Sigmoid colon (tissue), 7 donors: ENCODE measurements around the gene MACROD2. TPM values are rescaled to one million over a fixed set of nuclear protein-coding genes. Genes with fewer than 3 reads are reported as not detected.

Source experiments
- DNase-seq: peaks from one replicate; pipeline ENCODE4 v3.0.0-alpha.2; 2019
- H3K27ac ChIP-seq, 4 donors: fragments of 200-600 bp; sonication (generic); one replicate each; pipeline ENCODE4 v1.5.1; 2016 to 2019; ENCODE audit warnings: mild to moderate bottlenecking in 1 of 4
- H3K27me3 ChIP-seq, 3 donors: fragments of 200-600 bp; sonication (generic); one replicate each; pipeline ENCODE4 v1.5.1; 2019; ENCODE audit warnings: mild to moderate bottlenecking in 1 of 3
- H3K36me3 ChIP-seq, 4 donors: fragments of 200-600 bp; sonication (generic); one replicate each; pipeline ENCODE4 v1.5.1; 2016 to 2019
- H3K4me1 ChIP-seq, 4 donors: fragments of 200-600 bp; sonication (generic); one replicate each; pipeline ENCODE4 v1.5.1; 2017 to 2019
- H3K4me3 ChIP-seq, 4 donors: fragments of 200-600 bp; sonication (generic); one replicate each; pipeline ENCODE4 v1.5.1; 2017 to 2019; ENCODE audit warnings: mild to moderate bottlenecking in 2 of 4, moderate library complexity in 1 of 4
- H3K9me3 ChIP-seq, 4 donors: fragments of 200-600 bp in 3 of 4; sonication (generic) in 3 of 4; one replicate each; pipeline versions ENCODE4 v1.5.1 to v1.6.1; 2013 to 2019
- CTCF ChIP-seq, 4 experiments: fragments of 450-650 bp in 3 of 4; fragments of 200-600 bp in 1 of 4; IDR thresholded peaks; one replicate each; pipeline ENCODE4 v1.5.1; 2016 to 2019; ENCODE audit warnings: antibody characterized with exemption in 4 of 4, mild to moderate bottlenecking in 3 of 4, moderate library complexity in 2 of 4
- EP300 ChIP-seq, 4 donors: sonication (generic); formaldehyde crosslinking; IDR thresholded peaks; one replicate each; pipeline ENCODE4 v1.6.1; 2017; ENCODE audit warnings: antibody characterized with exemption in 4 of 4
- POLR2A ChIP-seq, 2 donors: fragments of 450-650 bp; IDR thresholded peaks; one replicate each; pipeline ENCODE4 v1.6.1; 2016; ENCODE audit warnings: antibody characterized with exemption in 2 of 2, mild to moderate bottlenecking in 2 of 2, moderate library complexity in 2 of 2
- POLR2AphosphoS5 ChIP-seq, 4 donors: sonication (generic); formaldehyde crosslinking; IDR thresholded peaks; one replicate each; pipeline ENCODE4 v1.6.1; 2017; ENCODE audit warnings: antibody characterized with exemption in 4 of 4
- whole genome bisulfite sequencing, 2 donors: extraction: QIAGEN DNeasy Blood & Tissue Kit; methylation state at CpG; one replicate each; pipeline ENCODE4 v1.1.7; 2013; 5-methylcytosine and 5-hydroxymethylcytosine counted together
- intact Hi-C: fragments of 100-400 bp; cut with DNase I; formaldehyde crosslinking; loops from one replicate; pipeline ENCODE4 v1.15.1; 2023
- polyA plus RNA-seq, 3 donors: library from polyadenylated mRNA; stranded (reverse); fragments of 200-250 nt; gene quantifications; one replicate each; pipeline ENCODE4 v1.2.3, GENCODE V29; 2013
- total RNA-seq, 4 donors: library from RNA; depleted of rRNA; stranded (reverse); fragments of >200 nt; gene quantifications; one replicate each; pipeline ENCODE4 v1.1.0, GENCODE V29; 2016
- donor health status: healthy with polysubstance abuse.
- donor health status: Bipolar disorder and iron deficiency.
- donor health status: healthy.

Gene MACROD2
- total and polyA plus RNA-seq, 7 donors: 1.2 to 22.4 (median 5.8) TPM

GRCh38 chr20:15199698-15200097, 1204.4 kb downstream of the MACROD2 start:
- no peak for DNase-seq
- H3K27me3 ChIP-seq: no peaks in the 10 kb centered on the region
- intact Hi-C loops: no loop called here
- no peaks in the 10 kb centered on the region for H3K36me3 ChIP-seq
- no peaks in the 10 kb centered on the region for H3K4me1 ChIP-seq
- TF ChIP-seq POLR2AphosphoS5 (IDR thresholded peaks at IDR 0.05) (no peak), POLR2A (IDR thresholded peaks at IDR 0.05) (no peak), EP300 (IDR thresholded peaks at IDR 0.05) (no peak), CTCF (IDR thresholded peaks at IDR 0.05) (no peak)
- 80 to 83% methylated on average over 1 of the region's 1 CpG for WGBS, 2 donors
- no peak overlapping the region for H3K27ac ChIP-seq
- no peak overlapping the region for H3K4me3 ChIP-seq
- peaks cover 0 to 2% (median 0%) of the 10 kb centered on the region in 4 donors for H3K9me3 ChIP-seq

- H3K36me3 ChIP-seq: no peaks in the 10 kb centered on the region
- DNase-seq: no peak
- 85 to 89% methylated on average over 1 of the region's 1 CpG for WGBS, 2 donors
- TF ChIP-seq EP300 (IDR thresholded peaks at IDR 0.05) (no peak), POLR2A (IDR thresholded peaks at IDR 0.05) (no peak), CTCF (IDR thresholded peaks at IDR 0.05) (no peak), POLR2AphosphoS5 (IDR thresholded peaks at IDR 0.05) (no peak)
- H3K4me3 ChIP-seq: no peak overlapping the region
- H3K9me3 ChIP-seq: peaks cover 0 to 2% (median 0%) of the 10 kb centered on the region in 4 donors
- no peaks in the 10 kb centered on the region for H3K27me3 ChIP-seq
- intact Hi-C loops: no loop called here
- H3K4me1 ChIP-seq: no peaks in the 10 kb centered on the region
- H3K27ac ChIP-seq: no peak overlapping the region
These were observed 1204.8 kb downstream of the MACROD2 start for GRCh38 chr20:15200147-15200565.

DNA sequence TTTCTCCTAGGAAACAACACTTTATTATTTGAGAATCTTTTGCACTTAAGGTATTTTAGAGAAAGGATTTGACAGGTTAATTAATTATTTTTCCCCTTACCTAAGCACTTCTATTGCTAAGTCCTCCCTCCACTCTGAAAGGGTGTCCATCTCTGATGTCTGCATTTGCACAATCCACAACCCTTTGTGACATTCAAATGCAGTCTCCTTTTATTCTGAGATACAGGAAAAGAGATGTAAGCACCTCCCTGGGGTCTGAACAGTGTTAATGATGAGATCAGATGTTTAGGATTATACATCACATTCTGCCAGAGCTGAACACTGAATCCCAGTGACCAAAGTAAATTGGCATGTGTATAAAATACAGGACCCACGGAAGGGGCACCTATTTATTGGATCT, 1206.3 kb downstream of the MACROD2 start:
- TF ChIP-seq POLR2AphosphoS5 (IDR thresholded peaks at IDR 0.05): no peak
- H3K27ac ChIP-seq: no peak overlapping the region
- intact Hi-C loops: no loop called here
- H3K4me1 ChIP-seq: no peaks in the 10 kb centered on the region
- no peaks in the 10 kb centered on the region for H3K27me3 ChIP-seq
- DNase-seq: no peak
- peaks cover 0 to 2% (median 0%) of the 10 kb centered on the region in 4 donors for H3K9me3 ChIP-seq
- no peaks in the 10 kb centered on the region for H3K36me3 ChIP-seq
- 85 to 92% methylated on average over 1 of the region's 1 CpG for WGBS, 2 donors
- no peak overlapping the region for H3K4me3 ChIP-seq

DNA sequence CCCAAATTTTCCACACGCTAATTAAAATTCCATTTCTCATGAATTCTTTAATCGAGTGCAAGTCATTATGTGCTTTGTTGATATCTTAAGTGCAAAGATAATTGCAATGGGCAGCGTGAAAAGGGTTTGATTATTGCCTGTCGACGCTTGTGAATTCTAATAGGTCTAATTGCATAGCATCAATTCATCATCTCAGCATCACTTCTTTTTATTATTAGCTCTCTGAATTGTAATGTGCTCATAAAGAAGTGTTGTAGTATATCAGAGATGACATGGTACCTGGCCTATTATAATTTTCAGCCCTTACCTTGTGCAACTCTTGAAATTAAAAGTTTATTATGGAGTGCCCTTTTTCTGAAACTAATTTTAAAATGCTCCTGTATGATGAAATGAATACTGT, 1208.9 kb downstream of the MACROD2 start:
- DNase-seq: no peak
- TF ChIP-seq POLR2AphosphoS5 (IDR thresholded peaks at IDR 0.05) (no peak), CTCF (IDR thresholded peaks at IDR 0.05) (no peak), POLR2A (IDR thresholded peaks at IDR 0.05) (no peak), EP300 (IDR thresholded peaks at IDR 0.05) (no peak)
- Histone ChIP-seq H3K9me3 (peaks cover 0 to 4% (median 0%) of the 10 kb centered on the region in 4 donors), H3K27ac (no peak overlapping the region), H3K27me3 (no peaks in the 10 kb centered on the region), H3K36me3 (no peaks in the 10 kb centered on the region), H3K4me1 (no peaks in the 10 kb centered on the region), H3K4me3 (no peak overlapping the region)
- intact Hi-C loops: no loop called here
- WGBS, 2 donors: 93 to 94% methylated on average over 5 of the region's 5 CpGs

- intact Hi-C loops: no loop called here
- Histone ChIP-seq H3K4me3 (no peak overlapping the region), H3K27me3 (no peaks in the 10 kb centered on the region), H3K27ac (no peak overlapping the region), H3K4me1 (no peaks in the 10 kb centered on the region), H3K9me3 (peaks cover 0 to 4% (median 0%) of the 10 kb centered on the region in 4 donors), H3K36me3 (no peaks in the 10 kb centered on the region)
- DNase-seq: no peak
- WGBS, 2 donors: 88 to 91% methylated on average over 2 of the region's 2 CpGs
- TF ChIP-seq CTCF (IDR thresholded peaks at IDR 0.05): no peak
- TF ChIP-seq EP300 (IDR thresholded peaks at IDR 0.05): no peak
- no peak for TF ChIP-seq POLR2A (IDR thresholded peaks at IDR 0.05)
- TF ChIP-seq POLR2AphosphoS5 (IDR thresholded peaks at IDR 0.05): no peak
These were observed 1209.7 kb downstream of the MACROD2 start for GRCh38 chr20:15205028-15205427.
